ENCODE data around the gene FA2H. TPM values are rescaled to one million over a fixed set of nuclear protein-coding genes. Genes with fewer than 3 reads are reported as not detected.

Gene FA2H
- total and polyA plus RNA-seq, 2 experiments from 2014 or later: 5.7 to 6.3 TPM

GRCh38 chr16:74775255-74775654 lies 635 bp upstream of the FA2H start (continued):
- TF ChIP-seq, protein P1, sequence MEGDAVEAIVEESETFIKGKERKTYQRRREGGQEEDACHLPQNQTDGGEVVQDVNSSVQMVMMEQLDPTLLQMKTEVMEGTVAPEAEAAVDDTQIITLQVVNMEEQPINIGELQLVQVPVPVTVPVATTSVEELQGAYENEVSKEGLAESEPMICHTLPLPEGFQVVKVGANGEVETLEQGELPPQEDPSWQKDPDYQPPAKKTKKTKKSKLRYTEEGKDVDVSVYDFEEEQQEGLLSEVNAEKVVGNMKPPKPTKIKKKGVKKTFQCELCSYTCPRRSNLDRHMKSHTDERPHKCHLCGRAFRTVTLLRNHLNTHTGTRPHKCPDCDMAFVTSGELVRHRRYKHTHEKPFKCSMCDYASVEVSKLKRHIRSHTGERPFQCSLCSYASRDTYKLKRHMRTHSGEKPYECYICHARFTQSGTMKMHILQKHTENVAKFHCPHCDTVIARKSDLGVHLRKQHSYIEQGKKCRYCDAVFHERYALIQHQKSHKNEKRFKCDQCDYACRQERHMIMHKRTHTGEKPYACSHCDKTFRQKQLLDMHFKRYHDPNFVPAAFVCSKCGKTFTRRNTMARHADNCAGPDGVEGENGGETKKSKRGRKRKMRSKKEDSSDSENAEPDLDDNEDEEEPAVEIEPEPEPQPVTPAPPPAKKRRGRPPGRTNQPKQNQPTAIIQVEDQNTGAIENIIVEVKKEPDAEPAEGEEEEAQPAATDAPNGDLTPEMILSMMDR (conservative IDR thresholded peaks at IDR 0.05; ENCODE audit: low read depth in 2 of 2): no peak

- no peaks in the 10 kb centered on the region for H3K9me2 ChIP-seq (ENCODE audit: insufficient read depth)
- peaks cover 6% of the 10 kb centered on the region; the same call in 2 of the 3 replicates for H3K4me1 Mint-ChIP-seq
- no peaks in the 10 kb centered on the region; the same call in 1 of the 2 replicates for H4K20me1 ChIP-seq (replicated peaks; ENCODE audit: insufficient read depth)
- peak overlapping the region; percentile 97 for H3K4me2 ChIP-seq
- H3K36me3 Mint-ChIP-seq (ENCODE audit: low read depth): no peaks in the 10 kb centered on the region
- peaks cover 6% of the 10 kb centered on the region; the same call in 1 of the 2 replicates for H3F3A ChIP-seq (replicated peaks; ENCODE audit: low read depth)
- H2AFZ ChIP-seq: peak overlapping the region; percentile 34
- no peaks in the 10 kb centered on the region for H3K9me3 Mint-ChIP-seq
- H3K79me2 ChIP-seq (replicated peaks; ENCODE audit: insufficient read depth): no peaks in the 10 kb centered on the region
- H3K27ac Mint-ChIP-seq: no peak overlapping the region
- H3K27me3 ChIP-seq (ENCODE audit: insufficient read depth): peaks cover 17% of the 10 kb centered on the region
- 0 out of 2 replicates have a peak, but pooled peaks cover 3% of the 10 kb centered on the region for H3K36me3 ChIP-seq (ENCODE audit: insufficient read depth)
- H3K4me3 ChIP-seq: peak overlapping the region; percentile 79
- peaks cover 34% of the 10 kb centered on the region for H3K27me3 Mint-ChIP-seq (ENCODE audit: insufficient read depth, low read depth, poor library complexity)
- DNase-seq (ENCODE audit: low spot score) (no peak), ATAC-seq (no peak)
- peaks cover 12% of the 10 kb centered on the region for H3K4me1 ChIP-seq (ENCODE audit: insufficient read depth)
- H3K27ac ChIP-seq (ENCODE audit: low read depth): no peak overlapping the region
- H3K4me3 Mint-ChIP-seq: peak overlapping the region; percentile 75
- TF ChIP-seq EZH2 (IDR thresholded peaks at IDR 0.05; ENCODE audit: low read depth, unreplicated experiment) (no peak), JUNB (IDR thresholded peaks at IDR 0.05; ENCODE audit: unreplicated experiment) (no peak), CREB1 (CRISPR knock-in tag; IDR thresholded peaks at IDR 0.05; ENCODE audit: low read depth) (no peak), NANOG (IDR thresholded peaks at IDR 0.05; ENCODE audit: borderline replicate concordance) (no peak), EZH2phosphoT487 (IDR thresholded peaks at IDR 0.05; ENCODE audit: unreplicated experiment) (no peak), STAT1 (IDR thresholded peaks at IDR 0.05; ENCODE audit: unreplicated experiment) (no peak), ZNF462 (CRISPR knock-in tag; IDR thresholded peaks at IDR 0.05) (no peak), ZNF114 (CRISPR knock-in tag; IDR thresholded peaks at IDR 0.05) (no peak), POLR2AphosphoS5 (IDR thresholded peaks at IDR 0.05; ENCODE audit: low read depth) (no peak), ZNF331 (CRISPR knock-in tag; IDR thresholded peaks at IDR 0.05; ENCODE audit: low read depth) (no peak)
- TF ChIP-seq, protein P2, sequence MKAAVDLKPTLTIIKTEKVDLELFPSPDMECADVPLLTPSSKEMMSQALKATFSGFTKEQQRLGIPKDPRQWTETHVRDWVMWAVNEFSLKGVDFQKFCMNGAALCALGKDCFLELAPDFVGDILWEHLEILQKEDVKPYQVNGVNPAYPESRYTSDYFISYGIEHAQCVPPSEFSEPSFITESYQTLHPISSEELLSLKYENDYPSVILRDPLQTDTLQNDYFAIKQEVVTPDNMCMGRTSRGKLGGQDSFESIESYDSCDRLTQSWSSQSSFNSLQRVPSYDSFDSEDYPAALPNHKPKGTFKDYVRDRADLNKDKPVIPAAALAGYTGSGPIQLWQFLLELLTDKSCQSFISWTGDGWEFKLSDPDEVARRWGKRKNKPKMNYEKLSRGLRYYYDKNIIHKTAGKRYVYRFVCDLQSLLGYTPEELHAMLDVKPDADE (IDR thresholded peaks at IDR 0.05): no peak
- TF ChIP-seq, protein P1 (conservative IDR thresholded peaks at IDR 0.05; ENCODE audit: low read depth in 2 of 2): no peak
These were observed 986 bp downstream of the FA2H start for GRCh38 chr16:74773446-74774222.

Data from GM23338 (cell line).